Neuronal stem cell (in vitro differentiated cells): ENCODE data around the gene H3-3A.

Experiments
- DNase-seq: peaks from one replicate; pipeline ENCODE4 v3.0.0-alpha.2; 2013; ENCODE audit warnings: low spot score
- H2AFZ ChIP-seq: one replicate; pipeline ENCODE4 v1.6.1; 2013; ENCODE audit warnings: mild to moderate bottlenecking, low read length, inconsistent platforms
- H2AK5ac ChIP-seq: 2 replicates; pipeline ENCODE4 v1.6.1; 2013; ENCODE audit warnings: low read depth, mild to moderate bottlenecking, inconsistent platforms, low read length, moderate library complexity, mixed read lengths
- H2BK120ac ChIP-seq: 2 replicates; pipeline ENCODE4 v1.6.1; 2013; ENCODE audit warnings: low read depth, mild to moderate bottlenecking, inconsistent platforms, low read length, moderate library complexity, mixed read lengths
- H2BK12ac ChIP-seq: one replicate; pipeline ENCODE4 v1.6.1; 2013; ENCODE audit warnings: low read length, inconsistent platforms
- H2BK15ac ChIP-seq: 2 replicates; pipeline ENCODE4 v1.6.1; 2013; ENCODE audit warnings: mild to moderate bottlenecking, low read length, inconsistent platforms, mixed read lengths
- H2BK5ac ChIP-seq: one replicate; pipeline ENCODE4 v1.6.1; 2013; ENCODE audit warnings: inconsistent platforms, mild to moderate bottlenecking, low read length, moderate library complexity
- H3K14ac ChIP-seq: one replicate; pipeline ENCODE4 v1.6.1; 2013; ENCODE audit warnings: low read length, inconsistent platforms
- H3K18ac ChIP-seq: 2 replicates; pipeline ENCODE4 v1.6.1; 2013; ENCODE audit warnings: low read length, inconsistent platforms
- H3K23ac ChIP-seq: 2 replicates; pipeline ENCODE4 v1.6.1; 2013; ENCODE audit warnings: low read depth, mild to moderate bottlenecking, mixed read lengths, low read length, inconsistent platforms; ENCODE audit not compliant: poor library complexity
- H3K27ac ChIP-seq: replicated peaks from 3 replicates; pipeline ENCODE4 v1.5.1; 2013; ENCODE audit warnings: low read length, inconsistent platforms
- H3K27me3 ChIP-seq, 3 experiments: 2 replicates each; pipeline ENCODE4 v1.6.1; 2013; ENCODE audit warnings: low read length in 3 of 3, mild to moderate bottlenecking in 2 of 3, inconsistent platforms in 1 of 3, low read depth in 1 of 3, mixed read lengths in 1 of 3, moderate library complexity in 1 of 3; ENCODE audit not compliant: control insufficient read depth in 3 of 3, insufficient read depth in 3 of 3
- H3K36me3 ChIP-seq, 2 donors: replicated peaks in 1 of 2; 2 replicates each; pipeline ENCODE4 v1.6.1; 2013; ENCODE audit warnings: low read length in 2 of 2; ENCODE audit not compliant: control insufficient read depth in 2 of 2, insufficient read depth in 2 of 2
- H3K4ac ChIP-seq: 2 replicates; pipeline ENCODE4 v1.6.1; 2013; ENCODE audit warnings: inconsistent platforms, mild to moderate bottlenecking, low read length, moderate library complexity
- H3K4me1 ChIP-seq, 2 donors: 1 replicate in 1 of 2; 2 replicates in 1 of 2; pipeline ENCODE4 v1.6.1; 2013; ENCODE audit warnings: low read length in 2 of 2, low read depth in 1 of 2; ENCODE audit not compliant: control insufficient read depth in 2 of 2, insufficient read depth in 1 of 2
- H3K4me2 ChIP-seq: one replicate; pipeline ENCODE4 v1.6.1; 2013; ENCODE audit warnings: mild to moderate bottlenecking, low read length, inconsistent platforms; ENCODE audit not compliant: insufficient read depth, poor library complexity, severe bottlenecking
- H3K4me3 ChIP-seq, 2 donors: 2 replicates each; pipeline ENCODE4 v1.5.1; 2013; ENCODE audit warnings: low read length in 2 of 2, mild to moderate bottlenecking in 2 of 2, inconsistent platforms in 1 of 2, moderate library complexity in 1 of 2
- H3K79me1 ChIP-seq: one replicate; pipeline ENCODE4 v1.6.1; 2013; ENCODE audit warnings: low read depth, mild to moderate bottlenecking, inconsistent platforms, low read length, moderate library complexity
- H3K9ac ChIP-seq: one replicate; pipeline ENCODE4 v1.6.1; 2013; ENCODE audit warnings: mild to moderate bottlenecking, low read depth, low read length, inconsistent platforms; ENCODE audit not compliant: poor library complexity
- H3K9me3 ChIP-seq, 2 donors: replicated peaks in 1 of 2; 2 replicates each; pipeline versions ENCODE3 to v1.6.1; 2013; ENCODE audit warnings: low read length in 2 of 2, mild to moderate bottlenecking in 2 of 2, inconsistent platforms in 1 of 2, low read depth in 1 of 2, mixed read lengths in 1 of 2, moderate library complexity in 1 of 2; ENCODE audit not compliant: control insufficient read depth in 2 of 2, insufficient read depth in 1 of 2
- H4K8ac ChIP-seq: one replicate; pipeline ENCODE4 v1.6.1; 2013; ENCODE audit warnings: low read depth, mild to moderate bottlenecking, inconsistent platforms, low read length, moderate library complexity
- H4K91ac ChIP-seq: one replicate; pipeline ENCODE4 v1.6.1; 2013; ENCODE audit warnings: low read length, low read depth, mild to moderate bottlenecking, inconsistent platforms; ENCODE audit not compliant: poor library complexity
- WGBS, 2 donors: extraction: QIAGEN DNeasy Blood & Tissue Kit; methylation state at CpG; one replicate each; pipeline ENCODE4 v1.1.7; 2013; ENCODE audit warnings: missing lambda C conversion rate in 2 of 2, mixed read lengths in 1 of 2; ENCODE audit not compliant: insufficient read length in 2 of 2, insufficient replicate concordance in 1 of 2; ENCODE audit errors: extremely low coverage in 2 of 2; 5-methylcytosine and 5-hydroxymethylcytosine counted together

The H3-3A gene

GRCh38 chr1:226059709-226060108, 2.8 kb upstream of the H3-3A start:
- peaks cover 0 to 5% of the 10 kb centered on the region in 2 donors for H3K4me1 ChIP-seq
- H3K14ac ChIP-seq, result no peak overlapping the region
- H3K23ac ChIP-seq, result no peak overlapping the region
- no peak overlapping the region for H2BK120ac ChIP-seq
- DNase-seq, result no peak
- no peak overlapping the region for H3K4me2 ChIP-seq
- H2BK15ac ChIP-seq, result no peak overlapping the region
- H3K27ac ChIP-seq, result no peak overlapping the region
- H2BK12ac ChIP-seq, result no peak overlapping the region
- no peak overlapping the region for H4K91ac ChIP-seq
- no peak overlapping the region for H3K4ac ChIP-seq
- H2AK5ac ChIP-seq, result no peak overlapping the region
- no peak overlapping the region for H2BK5ac ChIP-seq
- H3K18ac ChIP-seq, result no peak overlapping the region
- no peaks in the 10 kb centered on the region for H3K27me3 ChIP-seq
- H3K9me3 ChIP-seq, result peaks cover 0 to 4% of the 10 kb centered on the region in 2 donors
- no CpG with 5 or more reads among the region's 1 CpG for WGBS, 2 donors
- peaks cover 0 to 18% of the 10 kb centered on the region in 2 donors for H3K36me3 ChIP-seq
- no peak overlapping the region for H3K9ac ChIP-seq
- H4K8ac ChIP-seq, result no peak overlapping the region
- H3K79me1 ChIP-seq, result no peaks in the 10 kb centered on the region
- no peak overlapping the region for H2AFZ ChIP-seq
- H3K4me3 ChIP-seq, result no peak overlapping the region

- Histone ChIP-seq H2BK12ac (no peak overlapping the region), H3K36me3 (peaks cover 0 to 25% of the 10 kb centered on the region in 2 donors), H3K27ac (no peak overlapping the region), H3K14ac (no peak overlapping the region), H3K79me1 (no peaks in the 10 kb centered on the region), H3K4me2 (no peak overlapping the region), H4K8ac (no peak overlapping the region), H4K91ac (no peak overlapping the region), H3K4me3 (no peak overlapping the region), H3K23ac (no peak overlapping the region), H3K18ac (no peak overlapping the region), H3K4ac (no peak overlapping the region), H2BK5ac (no peak overlapping the region), H3K4me1 (peaks cover 0 to 10% of the 10 kb centered on the region in 2 donors), H2BK120ac (no peak overlapping the region), H3K9ac (no peak overlapping the region), H2BK15ac (no peak overlapping the region), H2AK5ac (no peak overlapping the region), H2AFZ (no peak overlapping the region), H3K27me3 (no peaks in the 10 kb centered on the region), H3K9me3 (peaks cover 0 to 4% of the 10 kb centered on the region in 2 donors)
- no CpG with 5 or more reads among the region's 1 CpG for WGBS, 2 donors
- DNase-seq, result no peak
These were observed 2.1 kb upstream of the H3-3A start for GRCh38 chr1:226060427-226060826.

- H3K36me3 ChIP-seq, result peaks cover 2 to 31% of the 10 kb centered on the region in 2 donors
- peak overlapping the region; percentile 100 for H3K18ac ChIP-seq
- H3K4me2 ChIP-seq, result peak overlapping the region; percentile 86
- peak overlapping the region; percentile 99 for H2BK5ac ChIP-seq
- H3K23ac ChIP-seq, result peak overlapping the region; percentile 98
- H2AK5ac ChIP-seq, result no peak overlapping the region
- no peak for DNase-seq
- peaks cover 1 to 12% of the 10 kb centered on the region in 2 donors for H3K4me1 ChIP-seq
- peak overlapping the region; percentile 91 for H2BK120ac ChIP-seq
- peak overlapping the region; percentile 40 for H3K4ac ChIP-seq
- H3K4me3 ChIP-seq, result peak overlapping the region; percentile 89 to 91
- H3K9ac ChIP-seq, result peak overlapping the region; percentile 99
- H3K79me1 ChIP-seq, result no peaks in the 10 kb centered on the region
- H2BK15ac ChIP-seq, result peak overlapping the region; percentile 93
- no CpG with 5 or more reads among the region's 21 CpGs for WGBS, 2 donors
- H3K27ac ChIP-seq, result peak overlapping the region; percentile 96
- no peak overlapping the region for H2BK12ac ChIP-seq
- H4K8ac ChIP-seq, result no peak overlapping the region
- no peak overlapping the region for H3K14ac ChIP-seq
- peak overlapping the region; percentile 94 for H2AFZ ChIP-seq
- H3K9me3 ChIP-seq, result peaks cover 0 to 4% of the 10 kb centered on the region in 2 donors
- H4K91ac ChIP-seq, result peak overlapping the region; percentile 26
- H3K27me3 ChIP-seq, result no peaks in the 10 kb centered on the region
These were observed 1.3 kb upstream of the H3-3A start for GRCh38 chr1:226061068-226061840.

GRCh38 chr1:226061841-226062557, 517 bp upstream of the H3-3A start:
- Histone ChIP-seq H3K4me3 (peak overlapping the region; percentile 89 to 91), H3K9me3 (peaks cover 0 to 4% of the 10 kb centered on the region in 2 donors), H3K4me2 (peak overlapping the region; percentile 86), H3K4me1 (peaks cover 1 to 15% of the 10 kb centered on the region in 2 donors), H3K27me3 (no peaks in the 10 kb centered on the region), H2AK5ac (no peak overlapping the region), H3K9ac (peak overlapping the region; percentile 99), H3K36me3 (peaks cover 5 to 38% of the 10 kb centered on the region in 2 donors), H3K14ac (no peak overlapping the region), H2BK15ac (peak overlapping the region; percentile 93), H3K27ac (peak overlapping the region; percentile 96), H3K4ac (peak overlapping the region; percentile 40), H4K8ac (no peak overlapping the region), H2BK12ac (no peak overlapping the region), H3K23ac (peak overlapping the region; percentile 98), H3K79me1 (no peaks in the 10 kb centered on the region), H2BK5ac (peak overlapping the region; percentile 99), H3K18ac (peak overlapping the region; percentile 100), H2AFZ (peak overlapping the region; percentile 94), H2BK120ac (peak overlapping the region; percentile 91), H4K91ac (peak overlapping the region; percentile 26)
- no CpG with 5 or more reads among the region's 100 CpGs for WGBS, 2 donors
- DNase-seq, result peak; percentile 83
